Subcutaneous abdominal adipose tissue (tissue), 5 donors: ENCODE results near the gene HLA-DOB.

Source experiments
- H3K27ac ChIP-seq: one replicate; pipeline ENCODE4 v1.7.0; 2013; ENCODE audit warnings: low read depth, mild to moderate bottlenecking, inconsistent platforms, low read length, moderate library complexity
- H3K27me3 ChIP-seq, 5 donors: one replicate each; pipeline ENCODE4 v1.7.0; 2013; ENCODE audit warnings: low read length in 5 of 5, inconsistent platforms in 1 of 5; ENCODE audit not compliant: control insufficient read depth in 5 of 5, insufficient read depth in 4 of 5
- H3K36me3 ChIP-seq, 5 donors: one replicate each; pipeline ENCODE4 v1.7.0; 2013; ENCODE audit warnings: low read length in 5 of 5; ENCODE audit not compliant: control insufficient read depth in 5 of 5, insufficient read depth in 5 of 5
- H3K4me1 ChIP-seq, 5 donors: one replicate each; pipeline ENCODE4 v1.7.0; 2013; ENCODE audit warnings: low read length in 5 of 5, mild to moderate bottlenecking in 3 of 5, moderate library complexity in 1 of 5; ENCODE audit not compliant: control insufficient read depth in 5 of 5, insufficient read depth in 5 of 5
- H3K4me3 ChIP-seq, 5 donors: one replicate each; pipeline ENCODE4 v1.7.0; 2013; ENCODE audit warnings: low read length in 5 of 5, low read depth in 1 of 5
- H3K9ac ChIP-seq, 5 donors: one replicate each; pipeline ENCODE4 v1.7.0; 2013; ENCODE audit warnings: low read length in 5 of 5, mild to moderate bottlenecking in 4 of 5, moderate library complexity in 3 of 5
- H3K9me3 ChIP-seq, 5 donors: one replicate each; pipeline ENCODE4 v1.7.0; 2013; ENCODE audit warnings: low read length in 5 of 5; ENCODE audit not compliant: control insufficient read depth in 5 of 5
- donor health status: healthy.
- donor health status: healthy.
- donor health status: healthy.
- donor health status: healthy.
- donor health status: healthy.

Gene HLA-DOB

GRCh38 chr6:32836873-32837272 lies 20.1 kb upstream of the HLA-DOB start:
- Histone ChIP-seq H3K27me3 (no peaks in the 10 kb centered on the region), H3K4me1 (peaks cover 0 to 14% (median 10%) of the 10 kb centered on the region in 5 donors), H3K36me3 (peaks cover 4 to 55% (median 28%) of the 10 kb centered on the region in 5 donors), H3K9me3 (no peaks in the 10 kb centered on the region), H3K27ac (no peak overlapping the region), H3K4me3 (no peak overlapping the region), H3K9ac (no peak overlapping the region)

GRCh38 chr6:32835167-32835893 lies 18.5 kb upstream of the HLA-DOB start:
- Histone ChIP-seq H3K4me1 (peaks cover 0 to 13% (median 10%) of the 10 kb centered on the region in 5 donors), H3K27ac (no peak overlapping the region), H3K9me3 (no peaks in the 10 kb centered on the region), H3K36me3 (peaks cover 4 to 55% (median 42%) of the 10 kb centered on the region in 5 donors), H3K27me3 (no peaks in the 10 kb centered on the region), H3K9ac (no peak overlapping the region), H3K4me3 (no peak overlapping the region)

- H3K27me3 ChIP-seq: no peaks in the 10 kb centered on the region
- no peaks in the 10 kb centered on the region for H3K9me3 ChIP-seq
- H3K9ac ChIP-seq: no peak overlapping the region
- no peak overlapping the region for H3K27ac ChIP-seq
- H3K4me3 ChIP-seq: no peak overlapping the region
- peaks cover 0 to 13% (median 8%) of the 10 kb centered on the region in 5 donors for H3K4me1 ChIP-seq
- peaks cover 4 to 71% (median 59%) of the 10 kb centered on the region in 5 donors for H3K36me3 ChIP-seq
Measured at GRCh38 chr6:32833664-32834063, 16.9 kb upstream of the HLA-DOB start.

- no peaks in the 10 kb centered on the region for H3K27me3 ChIP-seq
- H3K9ac ChIP-seq: no peak overlapping the region
- no peak overlapping the region for H3K4me3 ChIP-seq
- no peaks in the 10 kb centered on the region for H3K9me3 ChIP-seq
- peaks cover 0 to 7% (median 2%) of the 10 kb centered on the region in 5 donors for H3K4me1 ChIP-seq
- peaks cover 8 to 72% (median 61%) of the 10 kb centered on the region in 5 donors for H3K36me3 ChIP-seq
- H3K27ac ChIP-seq: no peak overlapping the region
Measured at GRCh38 chr6:32832535-32832934, 15.7 kb upstream of the HLA-DOB start.

GRCh38 chr6:32830936-32831335 lies 14.1 kb upstream of the HLA-DOB start:
- H3K4me1 ChIP-seq: peaks cover 0 to 4% (median 0%) of the 10 kb centered on the region in 5 donors
- no peak overlapping the region for H3K4me3 ChIP-seq
- peaks cover 8 to 70% (median 63%) of the 10 kb centered on the region in 5 donors for H3K36me3 ChIP-seq
- no peaks in the 10 kb centered on the region for H3K27me3 ChIP-seq
- no peak overlapping the region for H3K27ac ChIP-seq
- H3K9ac ChIP-seq: no peak overlapping the region
- H3K9me3 ChIP-seq: no peaks in the 10 kb centered on the region

- Histone ChIP-seq H3K4me3 (no peak overlapping the region), H3K9ac (no peak overlapping the region), H3K27me3 (no peaks in the 10 kb centered on the region), H3K27ac (no peak overlapping the region), H3K36me3 (peaks cover 8 to 61% (median 54%) of the 10 kb centered on the region in 5 donors), H3K9me3 (no peaks in the 10 kb centered on the region), H3K4me1 (peaks cover 0 to 4% (median 0%) of the 10 kb centered on the region in 5 donors)
Measured at GRCh38 chr6:32830017-32830416, 13.2 kb upstream of the HLA-DOB start.

- Histone ChIP-seq H3K4me1 (peaks cover 0 to 4% (median 0%) of the 10 kb centered on the region in 5 donors), H3K9me3 (no peaks in the 10 kb centered on the region), H3K4me3 (no peak overlapping the region), H3K36me3 (peaks cover 4 to 55% (median 49%) of the 10 kb centered on the region in 5 donors), H3K27me3 (no peaks in the 10 kb centered on the region), H3K9ac (no peak overlapping the region), H3K27ac (no peak overlapping the region)
Measured at GRCh38 chr6:32829495-32829894, 12.7 kb upstream of the HLA-DOB start.

GRCh38 chr6:32827025-32827424 lies 10.2 kb upstream of the HLA-DOB start:
- Histone ChIP-seq H3K9ac (peak overlapping the region in 1 of 5 donors; percentile 18), H3K27me3 (no peaks in the 10 kb centered on the region), H3K36me3 (peaks cover 4 to 44% (median 35%) of the 10 kb centered on the region in 5 donors), H3K9me3 (no peaks in the 10 kb centered on the region), H3K4me3 (no peak overlapping the region), H3K27ac (no peak overlapping the region), H3K4me1 (peaks cover 0 to 4% (median 0%) of the 10 kb centered on the region in 5 donors)

- Histone ChIP-seq H3K4me1 (peaks cover 0 to 4% (median 2%) of the 10 kb centered on the region in 5 donors), H3K27ac (no peak overlapping the region), H3K9me3 (no peaks in the 10 kb centered on the region), H3K36me3 (peaks cover 4 to 34% (median 26%) of the 10 kb centered on the region in 5 donors), H3K9ac (no peak overlapping the region), H3K4me3 (no peak overlapping the region), H3K27me3 (no peaks in the 10 kb centered on the region)
Measured at GRCh38 chr6:32825966-32826365, 9.2 kb upstream of the HLA-DOB start.

GRCh38 chr6:32819729-32820128 lies 2.9 kb upstream of the HLA-DOB start:
- H3K9me3 ChIP-seq: no peaks in the 10 kb centered on the region
- H3K27me3 ChIP-seq: no peaks in the 10 kb centered on the region
- H3K4me3 ChIP-seq: no peak overlapping the region
- H3K27ac ChIP-seq: no peak overlapping the region
- no peaks in the 10 kb centered on the region for H3K36me3 ChIP-seq
- H3K4me1 ChIP-seq: peaks cover 0 to 21% (median 5%) of the 10 kb centered on the region in 5 donors
- no peak overlapping the region for H3K9ac ChIP-seq
